CD4-positive, alpha-beta T cell treated with Interleukin-17A for 4 hours (primary cell): Measurements from ENCODE around the gene FRY.

Experiments
- DNase-seq: peaks from one replicate; pipeline ENCODE4 v3.0.0-alpha.2; 2020; ENCODE audit warnings: mixed read lengths

FRY gene

GRCh38 chr13:32229443-32229842 lies 197.9 kb downstream of the FRY start:
- DNase-seq: no peak

GRCh38 chr13:32232263-32232662 lies 200.7 kb downstream of the FRY start:
- no peak for DNase-seq

GRCh38 chr13:32233062-32233461 lies 201.5 kb downstream of the FRY start:
- DNase-seq: no peak

- peak; percentile 6 for DNase-seq
These were observed 203.3 kb downstream of the FRY start for GRCh38 chr13:32234914-32235313.

GRCh38 chr13:32237681-32238080 lies 206.1 kb downstream of the FRY start:
- DNase-seq: no peak

- DNase-seq: no peak
These were observed 212.1 kb downstream of the FRY start for GRCh38 chr13:32243695-32244094.

- no peak for DNase-seq
These were observed 214.0 kb downstream of the FRY start for GRCh38 chr13:32245555-32245954.

- peak; percentile 10 for DNase-seq
These were observed 214.9 kb downstream of the FRY start for GRCh38 chr13:32246468-32246867.

- no peak for DNase-seq
These were observed 216.3 kb downstream of the FRY start for GRCh38 chr13:32247887-32248286.

GRCh38 chr13:32248801-32249200 lies 217.2 kb downstream of the FRY start:
- no peak for DNase-seq

GRCh38 chr13:32252812-32253438 lies 221.4 kb downstream of the FRY start:
- DNase-seq: no peak

GRCh38 chr13:32253911-32254399 lies 222.4 kb downstream of the FRY start:
- DNase-seq: no peak

GRCh38 chr13:32254416-32254815 lies 222.8 kb downstream of the FRY start:
- DNase-seq: no peak

- no peak for DNase-seq
These were observed 223.5 kb downstream of the FRY start for GRCh38 chr13:32254916-32255723.

GRCh38 chr13:32255724-32256109 lies 224.1 kb downstream of the FRY start:
- no peak for DNase-seq

GRCh38 chr13:32256243-32256642 lies 224.7 kb downstream of the FRY start:
- DNase-seq: no peak

GRCh38 chr13:32257649-32258048 lies 226.1 kb downstream of the FRY start:
- DNase-seq: no peak

- no peak for DNase-seq
These were observed 227.5 kb downstream of the FRY start for GRCh38 chr13:32259116-32259515.

- DNase-seq: no peak
These were observed 230.0 kb downstream of the FRY start for GRCh38 chr13:32261567-32261966.

- no peak for DNase-seq
These were observed 230.6 kb downstream of the FRY start for GRCh38 chr13:32262165-32262564.

GRCh38 chr13:32262619-32263018 lies 231.0 kb downstream of the FRY start:
- no peak for DNase-seq

GRCh38 chr13:32264407-32264806 lies 232.8 kb downstream of the FRY start:
- DNase-seq: no peak

- DNase-seq: no peak
These were observed 234.2 kb downstream of the FRY start for GRCh38 chr13:32265726-32266125.

GRCh38 chr13:32266130-32266529 lies 234.6 kb downstream of the FRY start:
- DNase-seq: no peak
